ENCODE results near the gene PSMA1. TPM values are rescaled to one million over a fixed set of nuclear protein-coding genes. Genes with fewer than 3 reads are reported as not detected.

The PSMA1 gene
- total RNA-seq, 2 donors from 2014 or later: 140 to 166 TPM

DNA sequence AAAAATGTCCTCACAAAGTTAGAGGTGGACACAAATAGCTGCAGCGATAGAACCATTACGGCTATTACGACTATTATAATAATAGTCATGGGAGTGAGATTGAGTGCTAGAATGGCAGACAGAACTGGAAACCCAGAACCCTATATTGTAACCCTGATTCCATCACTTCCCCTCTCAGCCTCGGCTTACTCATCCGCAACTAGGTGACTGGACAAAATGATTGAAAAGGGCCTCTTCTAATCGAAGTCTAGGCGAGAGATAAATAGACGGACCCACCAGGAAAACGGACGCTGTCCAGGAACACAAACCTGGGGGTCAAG is 629 bp downstream of the PSMA1 start:
- Mint-ChIP-seq H3K36me3 (ENCODE audit: low read depth) (no peaks in the 10 kb centered on the region), H3K27me3 (no peaks in the 10 kb centered on the region), H3K4me1 (peaks cover 24% of the 10 kb centered on the region), H3K27ac (peak overlapping the region; percentile 97), H3K4me3 (peak overlapping the region; percentile 93)
- H3K9me3 ChIP-seq (ENCODE audit: control insufficient read depth, low read length, poor library complexity, severe bottlenecking): no peaks in the 10 kb centered on the region
- ATAC-seq (peak; percentile 11), DNase-seq (no peak)

DNA sequence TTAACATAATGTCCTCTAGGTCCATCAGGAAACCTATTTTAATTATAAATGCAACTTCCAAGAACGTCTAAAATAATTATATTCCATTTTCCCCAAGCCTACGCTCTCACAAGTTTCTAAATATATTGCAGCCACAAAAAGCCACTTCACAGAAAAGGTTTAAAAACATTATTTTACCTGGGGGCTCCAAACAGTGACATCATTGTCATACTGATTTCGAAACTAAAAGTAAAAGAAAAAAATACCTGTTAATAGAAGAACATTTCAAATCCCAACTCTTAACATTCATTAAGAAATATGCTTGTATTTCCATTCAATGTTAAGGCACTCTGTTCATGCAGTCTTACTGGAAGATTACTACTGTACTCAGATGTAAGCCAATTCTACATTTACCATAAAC is 1.4 kb downstream of the PSMA1 start:
- no peaks in the 10 kb centered on the region for H3K36me3 Mint-ChIP-seq (ENCODE audit: low read depth)

DNA sequence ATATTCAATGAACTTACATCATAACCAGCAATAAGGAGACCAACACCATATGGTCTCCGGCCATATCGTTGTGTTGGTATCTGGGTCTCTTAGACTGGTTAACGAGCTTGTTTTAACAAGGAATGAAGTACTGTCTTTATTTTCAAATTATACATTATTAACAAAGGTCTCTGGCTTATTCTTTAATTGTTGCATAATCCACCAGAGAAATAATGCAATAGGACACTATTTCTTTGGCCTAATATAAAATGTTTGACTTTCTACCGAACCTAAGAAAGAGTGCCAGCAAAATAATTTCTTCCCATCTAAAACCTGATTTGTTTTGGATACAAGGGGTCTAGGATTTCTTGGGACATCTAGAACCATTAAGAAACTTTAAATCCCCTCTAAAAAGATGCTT is 6.4 kb downstream of the PSMA1 start:
- H3K27me3 Mint-ChIP-seq: no peaks in the 10 kb centered on the region

More for the DNA sequence above, 1.4 kb downstream of the PSMA1 start:
- H3K27me3 Mint-ChIP-seq: no peaks in the 10 kb centered on the region
- H3K9me3 ChIP-seq (ENCODE audit: control insufficient read depth, low read length, poor library complexity, severe bottlenecking): no peaks in the 10 kb centered on the region
- no peak for ATAC-seq
- DNase-seq: no peak
- peak overlapping the region; percentile 97 for H3K27ac Mint-ChIP-seq
- H3K4me3 Mint-ChIP-seq: peak overlapping the region; percentile 93
- peaks cover 24% of the 10 kb centered on the region for H3K4me1 Mint-ChIP-seq

DNA sequence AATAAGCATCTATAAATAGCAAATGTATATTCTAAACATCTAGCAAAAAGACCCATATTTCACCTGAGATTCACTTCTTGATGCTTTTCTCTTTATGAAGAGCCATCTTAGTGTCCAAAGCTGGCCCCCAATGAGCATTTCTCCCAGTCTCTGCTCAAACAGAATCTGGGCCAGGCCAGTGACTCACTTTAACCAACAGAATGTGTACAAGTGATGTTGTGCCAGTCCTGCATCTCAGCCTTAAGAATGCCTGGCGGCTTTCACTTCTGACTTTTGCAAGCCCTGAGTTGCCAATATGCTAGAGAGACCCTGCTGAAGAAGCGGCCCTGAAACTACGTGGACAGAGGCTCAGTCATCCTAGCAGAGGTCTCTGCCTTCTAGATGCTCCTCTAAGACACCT is 13.7 kb downstream of the PSMA1 start:
- Mint-ChIP-seq H3K27me3 (no peaks in the 10 kb centered on the region), H3K27ac (no peak overlapping the region), H3K4me1 (peaks cover 14% of the 10 kb centered on the region), H3K4me3 (no peak overlapping the region), H3K36me3 (ENCODE audit: low read depth) (peaks cover 16% of the 10 kb centered on the region)
- DNase-seq (no peak), ATAC-seq (no peak)
- H3K9me3 ChIP-seq (ENCODE audit: control insufficient read depth, low read length, poor library complexity, severe bottlenecking): no peaks in the 10 kb centered on the region

More for the DNA sequence above, 6.4 kb downstream of the PSMA1 start:
- ATAC-seq (no peak), DNase-seq (no peak)
- H3K9me3 ChIP-seq (ENCODE audit: control insufficient read depth, low read length, poor library complexity, severe bottlenecking): no peaks in the 10 kb centered on the region
- no peak overlapping the region for H3K4me3 Mint-ChIP-seq
- peaks cover 16% of the 10 kb centered on the region for H3K4me1 Mint-ChIP-seq
- peaks cover 12% of the 10 kb centered on the region for H3K36me3 Mint-ChIP-seq (ENCODE audit: low read depth)
- no peak overlapping the region for H3K27ac Mint-ChIP-seq

DNA sequence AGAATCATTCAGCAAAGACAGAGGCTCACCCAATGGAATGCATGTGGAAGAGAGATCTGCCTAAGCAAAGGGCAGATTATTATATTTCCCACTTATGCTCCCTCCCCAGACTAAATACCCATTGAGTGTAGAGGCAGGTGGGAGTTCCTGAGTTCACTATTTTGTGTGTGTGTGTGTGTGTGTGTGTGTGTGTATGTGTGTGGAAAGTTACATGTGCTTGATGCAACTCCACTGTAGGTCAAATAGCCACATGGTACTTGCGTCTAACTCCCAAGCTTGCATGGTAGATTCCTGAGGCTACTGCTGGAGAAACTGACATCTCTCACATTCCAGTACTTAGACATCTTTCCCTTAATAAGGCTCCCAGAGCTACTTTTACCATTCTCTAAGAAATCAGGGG is 17.2 kb downstream of the PSMA1 start:
- Mint-ChIP-seq H3K4me3 (no peak overlapping the region), H3K36me3 (ENCODE audit: low read depth) (peaks cover 5% of the 10 kb centered on the region), H3K27me3 (no peaks in the 10 kb centered on the region), H3K27ac (no peak overlapping the region), H3K4me1 (peaks cover 14% of the 10 kb centered on the region)
- no peak for DNase-seq
- H3K9me3 ChIP-seq (ENCODE audit: control insufficient read depth, low read length, poor library complexity, severe bottlenecking): no peaks in the 10 kb centered on the region
- ATAC-seq: no peak

DNA sequence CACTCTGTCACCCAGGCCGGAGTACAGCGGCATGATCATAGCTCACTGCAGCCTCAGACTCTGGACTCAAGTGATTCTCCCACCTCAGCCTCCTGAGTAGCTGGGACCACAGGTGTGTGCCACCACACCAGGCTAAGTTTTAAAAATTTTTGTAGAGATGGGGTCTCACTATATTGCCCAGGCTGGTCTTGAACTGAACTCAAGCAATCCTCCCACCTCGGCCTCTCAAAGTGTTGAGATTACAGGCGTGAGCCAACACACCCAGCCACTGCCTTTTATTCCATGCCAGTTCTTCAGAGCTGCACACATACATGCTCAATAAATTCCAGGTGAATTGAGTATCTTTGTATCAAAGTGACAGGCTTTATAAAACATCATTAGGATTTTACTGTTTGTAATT is 18.1 kb downstream of the PSMA1 start:
- H3K27me3 Mint-ChIP-seq: no peaks in the 10 kb centered on the region
- H3K4me1 Mint-ChIP-seq: peaks cover 21% of the 10 kb centered on the region
- DNase-seq: no peak
- no peak overlapping the region for H3K27ac Mint-ChIP-seq
- no peaks in the 10 kb centered on the region for H3K9me3 ChIP-seq (ENCODE audit: control insufficient read depth, low read length, poor library complexity, severe bottlenecking)
- H3K4me3 Mint-ChIP-seq: no peak overlapping the region
- ATAC-seq: no peak
- peaks cover 12% of the 10 kb centered on the region for H3K36me3 Mint-ChIP-seq (ENCODE audit: low read depth)

DNA sequence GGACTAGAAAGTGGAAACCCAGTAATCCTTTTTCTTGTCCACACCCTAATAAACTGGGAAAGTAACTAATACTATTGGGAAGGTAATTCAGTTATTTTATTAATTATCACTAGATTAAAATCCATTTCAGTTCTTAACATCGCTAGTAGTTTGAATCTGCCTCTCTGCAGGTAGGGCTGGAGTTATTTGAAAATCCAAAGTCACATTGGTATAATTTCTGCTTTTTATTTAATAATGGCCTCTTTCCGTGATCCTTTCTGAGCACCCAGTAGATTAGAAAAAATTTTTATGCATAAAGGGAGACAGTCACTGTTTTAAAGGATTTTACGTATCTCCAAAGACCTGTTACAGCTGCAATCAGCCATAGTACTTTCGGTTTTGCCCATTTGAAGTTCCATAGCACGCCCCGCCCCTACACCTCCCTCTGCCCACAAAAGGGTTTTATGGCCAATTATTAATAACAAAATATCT is 20.0 kb downstream of the PSMA1 start:
- H3K36me3 Mint-ChIP-seq (ENCODE audit: low read depth): peaks cover 10% of the 10 kb centered on the region
- ATAC-seq (peak; percentile 60), DNase-seq (peak; percentile 16 to 42 (median 32))
- H3K9me3 ChIP-seq (ENCODE audit: control insufficient read depth, low read length, poor library complexity, severe bottlenecking): no peaks in the 10 kb centered on the region
- H3K4me3 Mint-ChIP-seq: peak overlapping the region; percentile 99
- peaks cover 27% of the 10 kb centered on the region for H3K4me1 Mint-ChIP-seq
- H3K27ac Mint-ChIP-seq: peak overlapping the region; percentile 96
- no peaks in the 10 kb centered on the region for H3K27me3 Mint-ChIP-seq

DNA sequence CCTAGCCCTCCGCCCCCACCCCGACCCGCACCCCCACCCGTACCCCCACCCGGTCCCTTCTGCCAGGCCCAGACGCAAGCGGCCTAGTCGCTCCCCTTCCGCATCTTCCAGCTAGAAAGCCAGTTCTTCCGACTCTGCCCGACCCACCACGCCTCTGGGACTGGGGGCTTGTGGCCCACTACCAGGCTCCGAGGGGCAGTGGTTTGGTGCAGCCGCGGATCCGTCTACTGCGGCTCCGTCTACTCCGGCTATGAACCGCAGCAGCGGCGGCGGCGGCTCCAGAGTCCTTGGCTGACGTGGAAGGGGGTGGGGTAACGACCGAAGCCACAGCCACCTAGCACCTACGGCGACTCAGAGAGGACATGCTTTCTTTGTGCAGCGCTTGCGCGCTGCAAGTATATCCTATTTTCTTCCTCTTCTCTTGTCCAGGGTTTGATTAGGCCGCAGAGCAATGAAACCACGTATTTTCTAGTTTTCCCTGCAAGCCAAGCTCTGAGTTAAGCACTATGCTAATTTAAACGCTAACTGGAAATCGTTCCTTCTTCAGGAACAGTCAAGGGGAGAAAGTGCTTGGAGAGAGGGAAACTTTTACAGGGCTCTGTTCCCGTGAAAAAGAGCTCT is 20.5 kb downstream of the PSMA1 start, which contains the start of gene COPB1:
Gene COPB1, minus strand, starts transcription at position 252 of the 621 bp plus-strand sequence. CDS start 883 bp downstream, outside the sequence.
- Mint-ChIP-seq H3K4me1 (peaks cover 27% of the 10 kb centered on the region), H3K4me3 (peak within 1 kb of the TSS; percentile 99), H3K27ac (peak within 1 kb of the TSS; percentile 96), H3K27me3 (no peaks in the 10 kb centered on the region), H3K36me3 (ENCODE audit: low read depth) (peaks cover 10% of the 10 kb centered on the region)
- DNase-seq (peak; percentile 83 to 87 (median 84)), ATAC-seq (peak; percentile 95)
- H3K9me3 ChIP-seq (ENCODE audit: control insufficient read depth, low read length, poor library complexity, severe bottlenecking): no peaks in the 10 kb centered on the region

DNA sequence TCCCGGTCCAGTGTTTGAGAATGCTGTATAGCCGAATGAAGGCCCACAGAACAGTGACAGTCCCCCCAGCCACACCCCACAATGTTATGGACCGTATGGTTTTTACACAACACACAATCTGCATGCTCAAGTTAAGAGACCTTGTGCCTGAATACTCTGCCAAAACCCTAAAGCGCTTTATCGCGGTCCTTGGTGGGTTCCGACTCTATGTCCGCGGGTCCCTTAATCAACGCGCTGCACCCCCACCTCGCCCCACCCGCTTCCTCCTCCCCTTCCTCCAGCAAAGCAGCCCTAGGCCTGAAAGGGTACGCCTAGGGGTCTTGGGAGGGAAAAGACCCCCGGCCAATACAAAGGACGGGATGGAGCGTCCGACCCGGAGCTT is 21.0 kb downstream of the PSMA1 start:
- H3K36me3 Mint-ChIP-seq (ENCODE audit: low read depth): peaks cover 10% of the 10 kb centered on the region
- H3K27ac Mint-ChIP-seq: peak overlapping the region; percentile 96
- H3K9me3 ChIP-seq (ENCODE audit: control insufficient read depth, low read length, poor library complexity, severe bottlenecking): no peaks in the 10 kb centered on the region
- H3K27me3 Mint-ChIP-seq: no peaks in the 10 kb centered on the region
- ATAC-seq: peak; percentile 30
- H3K4me1 Mint-ChIP-seq: peaks cover 27% of the 10 kb centered on the region
- peak in 2 of 3 donors; percentile 26 to 28 for DNase-seq
- H3K4me3 Mint-ChIP-seq: peak overlapping the region; percentile 99

DNA sequence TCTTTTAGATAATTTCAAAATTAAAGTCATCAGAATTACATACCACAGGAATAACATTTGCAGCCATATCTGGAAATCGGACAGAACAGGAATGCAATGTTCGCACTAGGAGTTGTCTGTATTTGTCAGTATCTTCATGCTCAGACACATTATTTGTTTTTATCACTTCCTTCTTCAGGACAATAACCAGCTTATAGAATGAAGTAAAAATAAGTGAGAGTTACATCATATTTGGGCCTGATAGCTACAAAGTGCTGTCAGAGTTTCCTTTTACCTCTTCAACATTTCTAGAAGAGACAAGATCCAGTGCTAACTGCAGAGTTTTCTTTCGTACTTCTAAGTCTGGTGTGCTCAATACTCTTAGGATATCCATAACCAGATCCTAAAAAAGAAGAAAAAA is 39.5 kb downstream of the PSMA1 start:
- DNase-seq (no peak), ATAC-seq (no peak)
- Mint-ChIP-seq H3K27me3 (no peaks in the 10 kb centered on the region), H3K4me3 (no peak overlapping the region), H3K36me3 (ENCODE audit: low read depth) (peaks cover 6% of the 10 kb centered on the region), H3K27ac (no peak overlapping the region), H3K4me1 (peaks cover 9% of the 10 kb centered on the region)
- H3K9me3 ChIP-seq (ENCODE audit: control insufficient read depth, low read length, poor library complexity, severe bottlenecking): no peaks in the 10 kb centered on the region

DNA sequence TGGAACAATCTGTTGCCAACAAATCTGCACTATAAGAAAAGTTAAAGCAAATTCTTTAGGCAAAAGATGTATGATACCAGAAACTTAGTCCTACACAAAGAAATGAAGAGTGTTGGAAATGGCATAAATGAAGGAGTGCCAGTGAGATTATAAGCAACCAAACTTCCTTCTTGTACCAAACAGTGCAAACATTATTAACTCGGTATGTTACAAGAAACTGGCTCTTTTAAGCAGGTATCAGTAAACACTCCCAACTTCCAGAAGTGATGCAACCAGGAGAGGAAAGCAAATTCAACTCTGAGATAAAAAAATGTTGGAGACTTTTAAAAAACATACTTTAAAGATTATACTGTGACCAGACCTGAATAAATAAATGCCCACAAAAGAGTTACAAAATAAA is 49.1 kb downstream of the PSMA1 start:
- Mint-ChIP-seq H3K4me1 (peaks cover 33% of the 10 kb centered on the region), H3K27me3 (no peaks in the 10 kb centered on the region), H3K27ac (no peak overlapping the region), H3K4me3 (no peak overlapping the region), H3K36me3 (ENCODE audit: low read depth) (peaks cover 19% of the 10 kb centered on the region)
- ATAC-seq: no peak
- DNase-seq: no peak
- H3K9me3 ChIP-seq (ENCODE audit: control insufficient read depth, low read length, poor library complexity, severe bottlenecking): no peaks in the 10 kb centered on the region

DNA sequence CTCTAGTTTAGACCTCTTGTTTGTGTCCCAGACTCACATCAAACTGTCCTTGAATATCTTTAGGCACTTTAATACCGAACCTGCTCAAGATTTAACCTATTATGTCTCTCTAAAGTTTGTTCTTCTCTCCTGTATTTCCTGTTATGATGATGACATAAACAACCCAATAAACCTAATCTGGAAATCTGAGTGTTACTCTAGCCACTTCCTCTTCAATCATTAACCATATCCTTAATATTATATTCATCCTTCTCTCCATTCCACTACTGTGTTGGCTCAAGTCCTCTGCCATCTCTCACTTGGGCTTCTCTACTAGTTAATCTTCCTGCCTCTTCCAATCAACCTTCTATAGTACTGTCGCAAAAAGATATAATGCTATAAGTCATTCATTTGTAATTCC is 56.6 kb downstream of the PSMA1 start:
- H3K36me3 Mint-ChIP-seq (ENCODE audit: low read depth): peaks cover 11% of the 10 kb centered on the region
- no peak overlapping the region for H3K4me3 Mint-ChIP-seq
- no peaks in the 10 kb centered on the region for H3K27me3 Mint-ChIP-seq
- no peak for ATAC-seq
- H3K27ac Mint-ChIP-seq: no peak overlapping the region
- DNase-seq: no peak
- H3K9me3 ChIP-seq (ENCODE audit: control insufficient read depth, low read length, poor library complexity, severe bottlenecking): no peaks in the 10 kb centered on the region
- H3K4me1 Mint-ChIP-seq: peaks cover 9% of the 10 kb centered on the region

DNA sequence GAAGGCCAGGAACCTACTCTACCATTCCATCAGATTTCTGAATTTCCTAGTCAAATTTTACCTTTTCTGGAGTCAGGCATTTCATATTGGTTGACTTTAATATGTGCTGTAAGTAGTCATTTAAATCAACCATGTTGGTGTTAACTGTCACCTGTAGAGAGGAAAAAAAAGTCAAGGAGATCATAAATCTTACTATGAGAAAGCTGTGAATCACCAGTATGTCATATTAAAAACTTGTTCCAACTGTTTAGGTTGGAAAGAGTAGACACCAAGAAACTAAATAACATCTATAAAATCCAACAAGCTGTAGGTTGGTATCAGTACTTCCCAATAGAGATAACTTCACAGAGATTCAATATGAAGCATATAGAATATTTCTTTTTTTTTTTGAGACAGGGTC is 60.0 kb downstream of the PSMA1 start:
- Mint-ChIP-seq H3K4me3 (no peak overlapping the region), H3K27ac (peak overlapping the region; percentile 21), H3K4me1 (no peaks in the 10 kb centered on the region), H3K36me3 (ENCODE audit: low read depth) (peaks cover 8% of the 10 kb centered on the region), H3K27me3 (no peaks in the 10 kb centered on the region)
- DNase-seq (no peak), ATAC-seq (no peak)
- H3K9me3 ChIP-seq (ENCODE audit: control insufficient read depth, low read length, poor library complexity, severe bottlenecking): no peaks in the 10 kb centered on the region

DNA sequence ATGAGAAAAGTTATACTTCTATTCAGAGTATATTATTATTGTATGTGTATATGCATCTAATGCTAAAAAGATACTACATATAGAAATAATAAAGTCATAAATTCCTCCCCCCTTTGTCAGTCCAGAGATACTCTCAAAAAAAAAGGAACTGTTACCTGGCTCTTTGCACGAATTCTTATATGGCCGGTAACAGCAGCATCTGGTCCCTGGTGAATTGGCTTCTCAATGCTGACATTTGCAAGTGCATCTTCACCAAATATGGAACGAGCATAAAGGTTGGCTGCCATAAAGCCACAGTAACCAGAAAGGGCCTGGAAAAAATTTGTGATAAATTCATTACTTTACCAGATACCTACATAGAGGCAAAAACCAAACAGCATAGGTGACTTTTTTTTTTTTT is 61.8 kb downstream of the PSMA1 start:
- Mint-ChIP-seq H3K27me3 (no peaks in the 10 kb centered on the region), H3K4me1 (no peaks in the 10 kb centered on the region), H3K27ac (peak overlapping the region; percentile 24), H3K36me3 (ENCODE audit: low read depth) (peaks cover 3% of the 10 kb centered on the region), H3K4me3 (no peak overlapping the region)
- ATAC-seq: no peak
- no peaks in the 10 kb centered on the region for H3K9me3 ChIP-seq (ENCODE audit: control insufficient read depth, low read length, poor library complexity, severe bottlenecking)
- no peak for DNase-seq

Data from T-helper 17 cell (primary cell).